HCT116 (cell line): Measurements from ENCODE around the gene VSX1. TPM values are rescaled to one million over a fixed set of nuclear protein-coding genes. Genes with fewer than 3 reads are reported as not detected.

ENCODE experiments used
- ATAC-seq: fragments of 200-7000 bp; cut with Tn5 transposase; 2 replicates; pipeline ENCODE4 v1.9.1; 2020; ENCODE audit warnings: mild to moderate bottlenecking, moderate library complexity
- BruUV-seq: library from RNA; stranded (reverse); fragments of 400-500 nt; replicated peaks from 2 replicates; lab custom pipeline; 2021; lab: Mats Ljungman, UMichigan
- CTCF ChIA-PET: fragments of 300-600 bp; sonication (Branson Sonifier 250); formaldehyde crosslinking; loops from one replicate; lab custom pipeline; 2021; ENCODE audit warnings: antibody characterized with exemption; lab: Charles Lee
- POLR2A ChIA-PET: fragments of 300-600, 350-600 bp; sonication (Branson Sonifier 250); formaldehyde crosslinking; loops from one replicate; lab custom pipeline; 2021; ENCODE audit warnings: antibody characterized with exemption; lab: Charles Lee
- RAD21 ChIA-PET, 2 experiments: fragments of 300-600 bp; sonication (Branson Sonifier 250); formaldehyde crosslinking; loops; one replicate each; lab custom pipeline; 2023; ENCODE audit warnings: low total read pairs in 2 of 2; ENCODE audit not compliant: uncharacterized antibody in 2 of 2, unreplicated experiment in 2 of 2, low non-redundant PET in 1 of 2; lab: Charles Lee
- DNase-seq: peaks from one replicate; pipeline ENCODE4 v3.0.0-alpha.2; 2010; ENCODE audit warnings: low read depth, low spot score
- H2AFZ ChIP-seq: fragments of 200-600 bp; shearing (Covaris generic), sonication (generic); 2 replicates; pipeline ENCODE4 v1.6.1; 2017; ENCODE audit warnings: low read depth, mixed run types, mixed read lengths, antibody characterized with exemption, low read length; ENCODE audit not compliant: poor library complexity, severe bottlenecking
- H3K27ac ChIP-seq: 2 replicates; pipeline ENCODE4 v1.5.1; 2012; ENCODE audit warnings: low read depth, low read length
- H3K27me3 ChIP-seq: fragments of 200-600 bp; sonication (generic); 2 replicates; pipeline ENCODE4 v1.6.1; 2016; ENCODE audit warnings: mixed run types, low read length, mixed read lengths; ENCODE audit not compliant: insufficient read depth
- H3K36me3 ChIP-seq, 2 experiments: fragments of 200-500 bp in 1 of 2; fragments of 200-600 bp in 1 of 2; sonication (Bioruptor generic) in 1 of 2; sonication (generic) in 1 of 2; 2 replicates each; pipeline versions ENCODE4 v1.5.1 to v1.6.1; 2014 to 2016; ENCODE audit warnings: low read length in 2 of 2, inconsistent platforms in 1 of 2, mixed read lengths in 1 of 2, mixed run types in 1 of 2; ENCODE audit not compliant: insufficient read depth in 2 of 2, control insufficient read depth in 1 of 2
- H3K4me1 ChIP-seq, 2 experiments: fragments of 200-600 bp in 1 of 2; sonication (generic) in 1 of 2; 2 replicates each; pipeline versions ENCODE4 v1.5.1 to v1.6.1; 2012 to 2017; ENCODE audit warnings: low read length in 2 of 2, inconsistent platforms in 1 of 2, mild to moderate bottlenecking in 1 of 2, mixed read lengths in 1 of 2, mixed run types in 1 of 2, moderate library complexity in 1 of 2; ENCODE audit not compliant: insufficient read depth in 2 of 2, control insufficient read depth in 1 of 2
- H3K4me2 ChIP-seq: fragments of 200-600 bp; sonication (generic); 2 replicates; pipeline ENCODE4 v1.6.1; 2017; ENCODE audit warnings: mixed run types, low read length, mixed read lengths
- H3K4me3 ChIP-seq, 2 experiments: fragments of 200-600 bp in 1 of 2; sonication (generic) in 1 of 2; replicated peaks in 1 of 2; 2 replicates each; pipeline ENCODE4 v1.5.1; 2011 to 2016; ENCODE audit warnings: low read length in 2 of 2, control low read depth in 1 of 2, low read depth in 1 of 2, mild to moderate bottlenecking in 1 of 2, mixed read lengths in 1 of 2, mixed run types in 1 of 2
- H3K79me2 ChIP-seq: fragments of 200-600 bp; sonication (generic); 2 replicates; pipeline ENCODE4 v1.6.1; 2017; ENCODE audit warnings: mild to moderate bottlenecking, mixed run types, low read length, moderate library complexity, mixed read lengths; ENCODE audit not compliant: insufficient read depth
- H3K9ac ChIP-seq: fragments of 200-600 bp; sonication (generic); 2 replicates; pipeline ENCODE4 v1.6.1; 2016; ENCODE audit warnings: low read length, mixed read lengths
- H3K9me2 ChIP-seq: fragments of 200-600 bp; sonication (generic), shearing (Covaris generic); 2 replicates; pipeline ENCODE4 v1.6.1; 2017; ENCODE audit warnings: mixed run types, mild to moderate bottlenecking, moderate library complexity; ENCODE audit not compliant: insufficient read depth
- H3K9me3 ChIP-seq, 2 experiments: fragments of 200-500 bp in 1 of 2; fragments of 200-600 bp in 1 of 2; sonication (Bioruptor generic) in 1 of 2; sonication (generic) in 1 of 2; 2 replicates each; pipeline ENCODE4 v1.6.1; 2014 to 2017; ENCODE audit warnings: low read length in 2 of 2, mixed read lengths in 2 of 2, inconsistent platforms in 1 of 2, low read depth in 1 of 2, mild to moderate bottlenecking in 1 of 2, mixed run types in 1 of 2, moderate library complexity in 1 of 2; ENCODE audit not compliant: control insufficient read depth in 1 of 2, insufficient read depth in 1 of 2
- H4K20me1 ChIP-seq: fragments of 200-600 bp; sonication (generic), shearing (Covaris generic); 2 replicates; pipeline ENCODE4 v1.6.1; 2017; ENCODE audit warnings: mixed run types, mild to moderate bottlenecking, moderate library complexity; ENCODE audit not compliant: insufficient read depth
- ATF3 ChIP-seq: IDR thresholded peaks from 2 replicates; pipeline ENCODE4 v1.6.1; 2012
- CBX3 ChIP-seq: IDR thresholded peaks from 2 replicates; pipeline ENCODE4 v1.6.1; 2012; ENCODE audit warnings: low read depth
- CEBPB ChIP-seq: IDR thresholded peaks from 2 replicates; pipeline ENCODE4 v1.6.1; 2012; ENCODE audit warnings: low read depth
- EGR1 ChIP-seq: IDR thresholded peaks from 2 replicates; pipeline ENCODE4 v1.6.1; 2012; ENCODE audit warnings: low read depth
- EZH2 ChIP-seq: fragments of 200-600 bp; sonication (generic); IDR thresholded peaks from 2 replicates; pipeline ENCODE4 v1.6.1; 2017; ENCODE audit warnings: antibody characterized with exemption, mixed run types
- EZH2phosphoT487 ChIP-seq: fragments of 200-600 bp; IDR thresholded peaks from 2 replicates; pipeline ENCODE4 v1.6.1; 2018; ENCODE audit warnings: antibody characterized with exemption, borderline replicate concordance
- FOSL1 ChIP-seq: IDR thresholded peaks from 2 replicates; pipeline ENCODE4 v1.6.1; 2012; ENCODE audit warnings: low read depth
- JUND ChIP-seq: IDR thresholded peaks from 2 replicates; pipeline ENCODE4 v1.6.1; 2012
- POLR2A ChIP-seq: IDR thresholded peaks from 2 replicates; pipeline ENCODE4 v1.7.0; 2011; ENCODE audit warnings: borderline replicate concordance; ENCODE audit not compliant: insufficient read depth, insufficient read length; ENCODE audit errors: extremely low read depth
- RAD21 ChIP-seq: IDR thresholded peaks from 2 replicates; pipeline ENCODE4 v1.6.1; 2012; ENCODE audit warnings: low read depth, mild to moderate bottlenecking
- REST ChIP-seq: IDR thresholded peaks from 2 replicates; pipeline ENCODE4 v1.6.1; 2012; ENCODE audit warnings: low read depth
- SIN3A ChIP-seq: IDR thresholded peaks from 2 replicates; pipeline ENCODE4 v1.6.1; 2012; ENCODE audit warnings: low read depth
- YY1 ChIP-seq: IDR thresholded peaks from 2 replicates; pipeline ENCODE4 v1.6.1; 2011; ENCODE audit warnings: low read length, low read depth, moderate library complexity, mild to moderate bottlenecking; ENCODE audit not compliant: insufficient replicate concordance; ENCODE audit errors: extremely low read depth
- ZFX ChIP-seq: fragments of 450-650 bp; IDR thresholded peaks from 2 replicates; pipeline ENCODE4 v1.6.1; 2017
- ZNF274 ChIP-seq: fragments of 200-500 bp; sonication (Bioruptor generic); IDR thresholded peaks from 2 replicates; pipeline ENCODE4 v1.6.1; 2014; ENCODE audit warnings: mild to moderate bottlenecking, low read depth, low read length, inconsistent platforms
- intact Hi-C: fragments of 100-400 bp; cut with micrococcal nuclease; formaldehyde crosslinking; loops from 2 replicates; pipeline ENCODE4 v1.10.0; 2022
- total RNA-seq: library from RNA; stranded (reverse); gene quantifications from one replicate; pipeline ENCODE4 v1.2.1, GENCODE V29; 2021; ENCODE audit not compliant: unreplicated experiment
- TF ChIP-seq, protein P1 (sequence below), 3 experiments: fragments of 200-600 bp in 1 of 3; sonication (generic) in 1 of 3; IDR thresholded peaks in 2 of 3; conservative IDR thresholded peaks in 1 of 3; 2 replicates each; pipeline ENCODE4 v1.5.1; 2012 to 2017; ENCODE audit warnings: low read depth in 2 of 3, low read length in 2 of 3, antibody characterized with exemption in 1 of 3, borderline replicate concordance in 1 of 3, control low read depth in 1 of 3, mild to moderate bottlenecking in 1 of 3, mixed read lengths in 1 of 3, mixed run types in 1 of 3, moderate library complexity in 1 of 3; ENCODE audit not compliant: insufficient read depth in 1 of 3
- TF ChIP-seq, protein P2 (sequence below): IDR thresholded peaks from 2 replicates; pipeline ENCODE4 v1.6.1; 2012

VSX1 gene
- total RNA-seq, 1 experiment from 2014 or later: not detected

DNA sequence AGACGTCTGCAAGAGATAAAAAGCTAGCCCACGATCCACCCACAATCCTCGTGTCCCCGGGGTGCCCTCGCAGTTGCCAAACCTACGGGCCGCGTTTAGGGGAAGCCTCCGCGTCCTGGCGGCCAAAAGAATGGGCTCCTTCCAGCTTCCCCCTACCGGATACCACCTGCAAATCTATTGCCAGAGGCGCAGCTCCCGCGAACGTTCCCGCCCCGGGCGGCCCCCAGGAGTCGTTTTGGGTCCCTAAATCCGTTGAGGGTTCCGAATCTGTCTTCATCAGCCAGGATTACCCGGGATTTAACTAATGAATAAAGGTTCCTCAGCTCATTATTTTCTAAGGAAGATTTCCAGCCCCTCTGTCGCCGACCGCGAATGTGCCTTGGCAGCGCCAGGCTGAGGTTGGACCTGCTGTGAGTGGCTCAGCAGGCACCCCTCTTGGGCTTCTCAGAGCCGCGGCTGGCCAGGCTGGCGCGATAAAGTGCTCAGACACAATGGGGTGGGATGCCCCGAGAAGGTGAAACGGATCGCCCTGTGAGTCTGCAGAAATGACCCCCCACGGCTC, 2.8 kb upstream of the VSX1 start:
- H3K4me2 ChIP-seq: no peak overlapping the region
- no peak overlapping the region for H3K4me3 ChIP-seq
- TF ChIP-seq JUND (no peak), YY1 (no peak), ZFX (no peak), ATF3 (no peak), EGR1 (no peak), EZH2 (no peak), FOSL1 (no peak), POLR2A (no peak), REST (no peak), ZNF274 (no peak), SIN3A (no peak), CEBPB (no peak), EZH2phosphoT487 (no peak), RAD21 (no peak), CBX3 (no peak)
- TF ChIP-seq, protein P1, sequence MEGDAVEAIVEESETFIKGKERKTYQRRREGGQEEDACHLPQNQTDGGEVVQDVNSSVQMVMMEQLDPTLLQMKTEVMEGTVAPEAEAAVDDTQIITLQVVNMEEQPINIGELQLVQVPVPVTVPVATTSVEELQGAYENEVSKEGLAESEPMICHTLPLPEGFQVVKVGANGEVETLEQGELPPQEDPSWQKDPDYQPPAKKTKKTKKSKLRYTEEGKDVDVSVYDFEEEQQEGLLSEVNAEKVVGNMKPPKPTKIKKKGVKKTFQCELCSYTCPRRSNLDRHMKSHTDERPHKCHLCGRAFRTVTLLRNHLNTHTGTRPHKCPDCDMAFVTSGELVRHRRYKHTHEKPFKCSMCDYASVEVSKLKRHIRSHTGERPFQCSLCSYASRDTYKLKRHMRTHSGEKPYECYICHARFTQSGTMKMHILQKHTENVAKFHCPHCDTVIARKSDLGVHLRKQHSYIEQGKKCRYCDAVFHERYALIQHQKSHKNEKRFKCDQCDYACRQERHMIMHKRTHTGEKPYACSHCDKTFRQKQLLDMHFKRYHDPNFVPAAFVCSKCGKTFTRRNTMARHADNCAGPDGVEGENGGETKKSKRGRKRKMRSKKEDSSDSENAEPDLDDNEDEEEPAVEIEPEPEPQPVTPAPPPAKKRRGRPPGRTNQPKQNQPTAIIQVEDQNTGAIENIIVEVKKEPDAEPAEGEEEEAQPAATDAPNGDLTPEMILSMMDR (IDR thresholded peaks at IDR 0.05 in 2 of 3, conservative IDR thresholded peaks at IDR 0.05 in 1 of 3; ENCODE audit: borderline replicate concordance in 1 of 3, insufficient read depth in 1 of 3, low read depth in 2 of 3, low read length in 2 of 3): no peak
- TF ChIP-seq, protein P2, sequence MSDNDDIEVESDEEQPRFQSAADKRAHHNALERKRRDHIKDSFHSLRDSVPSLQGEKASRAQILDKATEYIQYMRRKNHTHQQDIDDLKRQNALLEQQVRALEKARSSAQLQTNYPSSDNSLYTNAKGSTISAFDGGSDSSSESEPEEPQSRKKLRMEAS: no peak
- CTCF ChIA-PET: interaction anchor here (0.6 kb wide), 1 partner anchor 314 kb away, joined by 3 read pairs; no protein-coding TSS in a partner anchor
- no TSS peak for BruUV-seq
- no peaks in the 10 kb centered on the region for H3K9me3 ChIP-seq
- H4K20me1 ChIP-seq: no peaks in the 10 kb centered on the region
- ATAC-seq (no peak), DNase-seq (no peak)
- H3K27me3 ChIP-seq: peaks cover 8% of the 10 kb centered on the region
- H3K9me2 ChIP-seq: no peaks in the 10 kb centered on the region
- H2AFZ ChIP-seq: no peak overlapping the region
- no peaks in the 10 kb centered on the region for H3K36me3 ChIP-seq
- H3K27ac ChIP-seq: no peak overlapping the region
- intact Hi-C loops: no loop called here
- H3K4me1 ChIP-seq: no peaks in the 10 kb centered on the region
- no peak overlapping the region for H3K9ac ChIP-seq
- RAD21 ChIA-PET: no interaction called here
- POLR2A ChIA-PET: no interaction called here
- no peaks in the 10 kb centered on the region for H3K79me2 ChIP-seq
